Measurements from ENCODE around the gene DDHD1. TPM values are rescaled to one million over a fixed set of nuclear protein-coding genes. Genes with fewer than 3 reads are reported as not detected.

DDHD1 gene
- polyA plus RNA-seq, 1 of the 3 experiments (the other 2 are of a cell fraction): 1.9 TPM

- peak overlapping the region; percentile 97 for H3K4me2 ChIP-seq
- H3K36me3 ChIP-seq (replicated peaks in 1 of 2; ENCODE audit: control insufficient read depth in 1 of 2, insufficient read depth in 2 of 2, low read length in 1 of 2): no peaks in the 10 kb centered on the region
- TF ChIP-seq CHD2 (IDR thresholded peaks at IDR 0.05; ENCODE audit: low read length, partially characterized antibody) (no peak), EP300 (IDR thresholded peaks at IDR 0.05; ENCODE audit: borderline replicate concordance in 1 of 2, low read depth in 1 of 2, low read length in 1 of 2) (no peak), MAX (IDR thresholded peaks at IDR 0.05; ENCODE audit: low read depth) (0 out of 2 replicates have a peak, but pooled peaks have one; percentile 9), ZBTB33 (IDR thresholded peaks at IDR 0.05; ENCODE audit: borderline replicate concordance, low read depth) (no peak), SIN3A (IDR thresholded peaks at IDR 0.05; ENCODE audit: borderline replicate concordance, low read depth, low read length) (no peak)
- peaks cover 0 to 18% of the 10 kb centered on the region in 2 experiments; a peak in 2 of 4 replicates for H3K4me1 ChIP-seq (ENCODE audit: control insufficient read depth in 1 of 2, insufficient read depth in 2 of 2, low read depth in 1 of 2, low read length in 1 of 2)
- under 1% methylated on average over 18 of the region's 73 CpGs for WGBS (ENCODE audit: low lambda C conversion rate)
- H3K9me2 ChIP-seq: no peaks in the 10 kb centered on the region
- H2AFZ ChIP-seq (ENCODE audit: low read depth): peak overlapping the region; percentile 84
- H3K4me3 ChIP-seq (ENCODE audit: low read depth in 2 of 2, low read length in 1 of 2): peak overlapping the region; percentile 90 to 94
- peak overlapping the region; percentile 61 to 72; a peak in 3 of 4 replicates for H3K27ac ChIP-seq (ENCODE audit: low read depth in 2 of 2, low read length in 1 of 2)
- peaks cover 7% of the 10 kb centered on the region for H3F3A ChIP-seq (replicated peaks; ENCODE audit: insufficient read depth)
- peak; percentile 71 for DNase-seq
- H3K9ac ChIP-seq: peak overlapping the region; percentile 74
- ChIA-PET CTCF (interaction anchor here (0.7 to 1.9 kb wide), 9 partner anchors 10 to 153 kb away, joined by 3 to 5 read pairs (median 5); no protein-coding TSS in a partner anchor), POLR2A (interaction anchor here (0.5 to 2.8 kb wide), 7 partner anchors 9 to 1921 kb away, joined by 3 to 8 read pairs (median 6); partner anchors contain the start of gene FERMT2)
- H3K79me2 ChIP-seq (ENCODE audit: insufficient read depth): peaks cover 44% of the 10 kb centered on the region
- no peaks in the 10 kb centered on the region for H3K9me3 ChIP-seq
- no peaks in the 10 kb centered on the region; the same call in 1 of the 2 replicates for H4K20me1 ChIP-seq (ENCODE audit: insufficient read depth)
- H3K27me3 ChIP-seq (ENCODE audit: insufficient read depth): no peaks in the 10 kb centered on the region
These were observed 788 bp downstream of the DDHD1 start for GRCh38 chr14:53152184-53152886.

- Histone ChIP-seq H3K27ac (ENCODE audit: low read depth in 2 of 2, low read length in 1 of 2) (peak overlapping the region; percentile 61 to 72; a peak in 2 of 4 replicates), H3K4me1 (ENCODE audit: control insufficient read depth in 1 of 2, insufficient read depth in 2 of 2, low read depth in 1 of 2, low read length in 1 of 2) (peaks cover 0 to 18% of the 10 kb centered on the region in 2 experiments; a peak in 2 of 4 replicates), H3K9me2 (no peaks in the 10 kb centered on the region), H3K4me3 (ENCODE audit: low read depth in 2 of 2, low read length in 1 of 2) (peak overlapping the region; percentile 90 to 94), H2AFZ (ENCODE audit: low read depth) (peak overlapping the region; percentile 84), H3K9me3 (no peaks in the 10 kb centered on the region), H3K27me3 (ENCODE audit: insufficient read depth) (no peaks in the 10 kb centered on the region), H3K36me3 (replicated peaks in 1 of 2; ENCODE audit: control insufficient read depth in 1 of 2, insufficient read depth in 2 of 2, low read length in 1 of 2) (no peaks in the 10 kb centered on the region), H3K79me2 (ENCODE audit: insufficient read depth) (peaks cover 51% of the 10 kb centered on the region), H3F3A (replicated peaks; ENCODE audit: insufficient read depth) (peaks cover 7% of the 10 kb centered on the region), H4K20me1 (ENCODE audit: insufficient read depth) (no peaks in the 10 kb centered on the region; the same call in 1 of the 2 replicates), H3K9ac (peak overlapping the region; percentile 74), H3K4me2 (peak overlapping the region; percentile 97)
- TF ChIP-seq RAD21 (IDR thresholded peaks at IDR 0.05; ENCODE audit: low read length): peak; percentile 23; the same call in 1 of the 2 replicates
- TF ChIP-seq, protein P1, sequence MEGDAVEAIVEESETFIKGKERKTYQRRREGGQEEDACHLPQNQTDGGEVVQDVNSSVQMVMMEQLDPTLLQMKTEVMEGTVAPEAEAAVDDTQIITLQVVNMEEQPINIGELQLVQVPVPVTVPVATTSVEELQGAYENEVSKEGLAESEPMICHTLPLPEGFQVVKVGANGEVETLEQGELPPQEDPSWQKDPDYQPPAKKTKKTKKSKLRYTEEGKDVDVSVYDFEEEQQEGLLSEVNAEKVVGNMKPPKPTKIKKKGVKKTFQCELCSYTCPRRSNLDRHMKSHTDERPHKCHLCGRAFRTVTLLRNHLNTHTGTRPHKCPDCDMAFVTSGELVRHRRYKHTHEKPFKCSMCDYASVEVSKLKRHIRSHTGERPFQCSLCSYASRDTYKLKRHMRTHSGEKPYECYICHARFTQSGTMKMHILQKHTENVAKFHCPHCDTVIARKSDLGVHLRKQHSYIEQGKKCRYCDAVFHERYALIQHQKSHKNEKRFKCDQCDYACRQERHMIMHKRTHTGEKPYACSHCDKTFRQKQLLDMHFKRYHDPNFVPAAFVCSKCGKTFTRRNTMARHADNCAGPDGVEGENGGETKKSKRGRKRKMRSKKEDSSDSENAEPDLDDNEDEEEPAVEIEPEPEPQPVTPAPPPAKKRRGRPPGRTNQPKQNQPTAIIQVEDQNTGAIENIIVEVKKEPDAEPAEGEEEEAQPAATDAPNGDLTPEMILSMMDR (IDR thresholded peaks at IDR 0.05): peak; percentile 37; the same call in 1 of the 2 replicates
- no peak for TF ChIP-seq JUND (IDR thresholded peaks at IDR 0.05)
- TF ChIP-seq MEF2A (IDR thresholded peaks at IDR 0.05; ENCODE audit: borderline replicate concordance, low read depth): no peak
- no peak for TF ChIP-seq SIN3A (IDR thresholded peaks at IDR 0.05; ENCODE audit: borderline replicate concordance, low read depth, low read length)
- CTCF ChIA-PET: interaction anchor here (0.6 to 1.9 kb wide), 8 partner anchors 10 to 154 kb away, joined by 3 to 5 read pairs (median 5); no protein-coding TSS in a partner anchor
- WGBS (ENCODE audit: low lambda C conversion rate): 8% methylated on average over 15 of the region's 25 CpGs
- POLR2A ChIA-PET: interaction anchor here (1.1 to 2.8 kb wide), 2 partner anchors 23 to 200 kb away, joined by 3 to 8 read pairs; partner anchors contain the start of gene FERMT2
- peak; percentile 81 for DNase-seq
These were observed 1.5 kb downstream of the DDHD1 start for GRCh38 chr14:53151523-53152183.

All from SK-N-SH (cell line).